ENCODE data around the gene NUB1. TPM values are rescaled to one million over a fixed set of nuclear protein-coding genes. Genes with fewer than 3 reads are reported as not detected.

NUB1 gene
- total RNA-seq, 1 donor = 51.0 TPM

- peak; percentile 99 for DNase-seq (ENCODE audit: low read depth)
- no peak for TF ChIP-seq CTCF (IDR thresholded peaks at IDR 0.05; ENCODE audit: insufficient read depth, low read depth, low read length)
- no peak overlapping the region for H3K4me3 ChIP-seq (ENCODE audit: low read depth, low read length)
These were observed 84.9 kb downstream of the NUB1 start for GRCh38 chr7:151426441-151426903.

- no peak for DNase-seq (ENCODE audit: low read depth)
- H3K4me3 ChIP-seq (ENCODE audit: low read depth, low read length) = no peak overlapping the region
- TF ChIP-seq CTCF (IDR thresholded peaks at IDR 0.05; ENCODE audit: insufficient read depth, low read depth, low read length) = no peak
These were observed 85.5 kb downstream of the NUB1 start for GRCh38 chr7:151426904-151427704.

GRCh38 chr7:151427705-151428377 is 86.2 kb downstream of the NUB1 start:
- DNase-seq (ENCODE audit: low read depth) = no peak
- no peak overlapping the region for H3K4me3 ChIP-seq (ENCODE audit: low read depth, low read length)

More at GRCh38 chr7:151427705-151428377, 86.2 kb downstream of the NUB1 start:
- no peak for TF ChIP-seq CTCF (IDR thresholded peaks at IDR 0.05; ENCODE audit: insufficient read depth, low read depth, low read length)

Other genes starting within 250 kb of the NUB1 start
- not detected in 2 replicates for gene GBX1, start 174.1 kb upstream of the NUB1 start, total RNA-seq
- gene ASB10, start 154.6 kb upstream of the NUB1 start, total RNA-seq = not detected in 2 replicates
- not detected in 2 replicates for gene H2BK1, start 131.3 kb upstream of the NUB1 start, total RNA-seq
- 47.7 and 70.0 TPM in 2 replicates for gene ABCF2, start 114.6 kb upstream of the NUB1 start, total RNA-seq
- gene CHPF2, start 109.3 kb upstream of the NUB1 start, total RNA-seq = 80.9 and 90.7 TPM in 2 replicates
- gene SMARCD3, start 93.1 kb upstream of the NUB1 start, total RNA-seq = 32.0 and 49.3 TPM in 2 replicates
- gene WDR86, start 68.2 kb downstream of the NUB1 start, total RNA-seq = 0.32 and 1.3 TPM in 2 replicates
- gene CRYGN, start 98.3 kb downstream of the NUB1 start, total RNA-seq = under 0.01 TPM in 1 of 2 replicates, not detected in the other
- gene RHEB, start 178.1 kb downstream of the NUB1 start, total RNA-seq = 52.2 and 79.5 TPM in 2 replicates